OCI-LY7 (cell line): Measurements from ENCODE around the gene PAGR1.

Experiments used
- CTCF ChIP-seq: fragments of 200-600 bp; sonication (generic); conservative IDR thresholded peaks from 2 replicates; pipeline ENCODE4 v1.5.1; 2014; ENCODE audit warnings: mild to moderate bottlenecking, antibody characterized with exemption, low read length, moderate library complexity, mixed read lengths
- EZH2phosphoT487 ChIP-seq: fragments of 200-600 bp; sonication (generic); IDR thresholded peaks from 2 replicates; pipeline ENCODE4 v1.6.1; 2018; ENCODE audit warnings: low read depth, borderline replicate concordance, mild to moderate bottlenecking, mixed run types, antibody characterized with exemption, low read length, moderate library complexity, mixed read lengths

- TF ChIP-seq CTCF (no peak), EZH2phosphoT487 (no peak)
Measured at GRCh38 chr16:29806641-29807425, 9.1 kb upstream of the PAGR1 start.
